GM21786 (cell line): Measurements from ENCODE around the gene HOXD4.
A peak's percentile ranks its signal among the peaks of the same experiment; 100 is the strongest.

ENCODE experiments used
- ATAC-seq: cut with Tn5 transposase; IDR thresholded peaks from one replicate; pipeline ENCODE4 v1.9.1; 2021; ENCODE audit not compliant: unreplicated experiment

Gene HOXD4

GRCh38 chr2:176139661-176140512, 11.5 kb upstream of the HOXD4 start:
- no peak for ATAC-seq

GRCh38 chr2:176140513-176141317, 10.6 kb upstream of the HOXD4 start:
- ATAC-seq, result peak; percentile 90

- ATAC-seq, result no peak
Measured at GRCh38 chr2:176142281-176142680, 9.1 kb upstream of the HOXD4 start.

GRCh38 chr2:176145085-176145969, 6.0 kb upstream of the HOXD4 start:
- no peak for ATAC-seq

GRCh38 chr2:176146101-176146500, 5.2 kb upstream of the HOXD4 start:
- ATAC-seq, result no peak

- ATAC-seq, result no peak
Measured at GRCh38 chr2:176146645-176147044, 4.7 kb upstream of the HOXD4 start.

- no peak for ATAC-seq
Measured at GRCh38 chr2:176147210-176147799, 4.0 kb upstream of the HOXD4 start.

GRCh38 chr2:176147800-176148496, 3.4 kb upstream of the HOXD4 start:
- ATAC-seq, result no peak

- no peak for ATAC-seq
Measured at GRCh38 chr2:176148751-176149421, 2.5 kb upstream of the HOXD4 start.

GRCh38 chr2:176149481-176149938, 1.8 kb upstream of the HOXD4 start:
- no peak for ATAC-seq

- no peak for ATAC-seq
Measured at GRCh38 chr2:176149939-176150583, 1.3 kb upstream of the HOXD4 start.

- ATAC-seq, result no peak
Measured at GRCh38 chr2:176150584-176151441, 537 bp upstream of the HOXD4 start.

- no peak for ATAC-seq
Measured at GRCh38 chr2:176152350-176153181, 1.2 kb downstream of the HOXD4 start.

GRCh38 chr2:176154576-176155252, 3.4 kb downstream of the HOXD4 start:
- no peak for ATAC-seq

- no peak for ATAC-seq
Measured at GRCh38 chr2:176155356-176156044, 4.2 kb downstream of the HOXD4 start.

GRCh38 chr2:176156301-176156806, 5.0 kb downstream of the HOXD4 start:
- no peak for ATAC-seq
